Activated CD8-positive, alpha-beta memory T cell treated with anti-CD3 and anti-CD28 coated beads, Interleukin-2, amount 50 U/mL, for 4 hours (primary cell): ENCODE measurements around the gene UBP1.
A peak's percentile ranks its signal among the peaks of the same experiment; 100 is the strongest.
"Not testable (repeated sequence)": the region's sequence is repeated elsewhere in the genome, so short reads cannot be mapped to it uniquely, and the experiment has no call there.

Experiments used
- DNase-seq: peaks from one replicate; pipeline ENCODE4 v3.0.0-alpha.2; 2020

UBP1 gene

GRCh38 chr3:33440328-33441224 is at the start of gene UBP1:
Gene UBP1, minus strand, starts transcription at chr3:33440405. Its CDS starts 557 bp downstream, at chr3:33439848.
- peak; percentile 93 for DNase-seq

- DNase-seq: no peak
Measured at GRCh38 chr3:33488683-33489082, 48.5 kb upstream of the UBP1 start.

GRCh38 chr3:33488246-33488645 is 48.0 kb upstream of the UBP1 start:
- no peak for DNase-seq

- no peak for DNase-seq
Measured at GRCh38 chr3:33482111-33482521, 41.9 kb upstream of the UBP1 start.

GRCh38 chr3:33474896-33475295 is 34.7 kb upstream of the UBP1 start:
- DNase-seq: no peak

- no peak for DNase-seq
Measured at GRCh38 chr3:33473813-33474212, 33.6 kb upstream of the UBP1 start.

- no peak for DNase-seq
Measured at GRCh38 chr3:33467786-33468185, 27.6 kb upstream of the UBP1 start.

- no peak for DNase-seq
Measured at GRCh38 chr3:33461097-33461496, 20.9 kb upstream of the UBP1 start.

- DNase-seq: not testable (repeated sequence)
Measured at GRCh38 chr3:33459577-33459976, 19.4 kb upstream of the UBP1 start.

- no peak for DNase-seq
Measured at GRCh38 chr3:33458446-33458845, 18.2 kb upstream of the UBP1 start.

GRCh38 chr3:33456756-33457155 is 16.6 kb upstream of the UBP1 start:
- DNase-seq: no peak

- DNase-seq: no peak
Measured at GRCh38 chr3:33453331-33453761, 13.1 kb upstream of the UBP1 start.

- not testable (repeated sequence) for DNase-seq
Measured at GRCh38 chr3:33451994-33452393, 11.8 kb upstream of the UBP1 start.

- no peak for DNase-seq
Measured at GRCh38 chr3:33447958-33448357, 7.8 kb upstream of the UBP1 start.

- DNase-seq: not testable (repeated sequence)
Measured at GRCh38 chr3:33447256-33447625, 7.0 kb upstream of the UBP1 start.

GRCh38 chr3:33442190-33442589 is 2.0 kb upstream of the UBP1 start:
- DNase-seq: no peak

GRCh38 chr3:33441225-33441976 is 1.2 kb upstream of the UBP1 start:
- no peak for DNase-seq

GRCh38 chr3:33439546-33440327 is 468 bp downstream of the UBP1 start:
- peak; percentile 46 for DNase-seq

- no peak for DNase-seq
Measured at GRCh38 chr3:33438881-33439545, 1.2 kb downstream of the UBP1 start.

GRCh38 chr3:33438284-33438668 is 1.9 kb downstream of the UBP1 start:
- DNase-seq: no peak

- DNase-seq: no peak
Measured at GRCh38 chr3:33437556-33438283, 2.5 kb downstream of the UBP1 start.

- no peak for DNase-seq
Measured at GRCh38 chr3:33433843-33434242, 6.4 kb downstream of the UBP1 start.
